A673 (cell line): ENCODE measurements around the gene C2orf92. TPM values are rescaled to one million over a fixed set of nuclear protein-coding genes. Genes with fewer than 3 reads are reported as not detected.
"Not testable (repeated sequence)": the region's sequence is repeated elsewhere in the genome, so short reads cannot be mapped to it uniquely, and the experiment has no call there.

Source experiments
- BruUV-seq: library from RNA; stranded (reverse); fragments of 400-500 nt; replicated peaks from 2 replicates; lab custom pipeline; 2021; lab: Mats Ljungman, UMichigan
- CTCF ChIA-PET: fragments of 300-600 bp; sonication (Branson Sonifier 250); formaldehyde crosslinking; loops from one replicate; lab custom pipeline; 2022; ENCODE audit warnings: antibody characterized with exemption; lab: Charles Lee
- POLR2A ChIA-PET: fragments of 300-600 bp; sonication (Branson Sonifier 250); formaldehyde crosslinking; loops from one replicate; lab custom pipeline; 2022; ENCODE audit warnings: antibody characterized with exemption; ENCODE audit not compliant: low non-redundant PET; lab: Charles Lee
- DNase-seq: peaks from one replicate; pipeline ENCODE4 v3.0.0-alpha.2; 2015; ENCODE audit warnings: low spot score
- H3K27ac ChIP-seq: fragments of 200-600 bp; sonication (generic); 2 replicates; pipeline ENCODE4 v1.5.1; 2016; ENCODE audit warnings: mixed run types, low read depth, mild to moderate bottlenecking, mixed read lengths, antibody characterized with exemption, low read length; ENCODE audit not compliant: poor library complexity, severe bottlenecking
- H3K27me3 ChIP-seq: fragments of 200-600 bp; sonication (generic); replicated peaks from 2 replicates; pipeline ENCODE4 v1.6.1; 2017; ENCODE audit warnings: mixed run types, low read depth, mild to moderate bottlenecking, mixed read lengths, antibody characterized with exemption, low read length; ENCODE audit not compliant: insufficient read depth, poor library complexity
- H3K36me3 ChIP-seq: fragments of 200-600 bp; sonication (generic); 2 replicates; pipeline ENCODE4 v1.6.1; 2016; ENCODE audit warnings: mixed run types, mild to moderate bottlenecking, mixed read lengths, antibody characterized with exemption, low read length; ENCODE audit not compliant: insufficient read depth, poor library complexity, severe bottlenecking
- H3K4me1 ChIP-seq: fragments of 200-600 bp; sonication (generic); 2 replicates; pipeline ENCODE4 v1.6.1; 2017; ENCODE audit warnings: mixed run types, mild to moderate bottlenecking, mixed read lengths, antibody characterized with exemption, low read length; ENCODE audit not compliant: insufficient read depth, poor library complexity, severe bottlenecking
- H3K4me3 ChIP-seq: fragments of 200-600 bp; sonication (generic); 2 replicates; pipeline ENCODE4 v1.5.1; 2016; ENCODE audit warnings: low read depth, mixed run types, mild to moderate bottlenecking, mixed read lengths, low read length; ENCODE audit not compliant: poor library complexity, severe bottlenecking
- H3K9me3 ChIP-seq: fragments of 200-600 bp; sonication (generic); 2 replicates; pipeline ENCODE4 v1.6.1; 2016; ENCODE audit warnings: mixed run types, low read depth, mild to moderate bottlenecking, mixed read lengths, antibody characterized with exemption, low read length; ENCODE audit not compliant: poor library complexity, severe bottlenecking
- CTCF ChIP-seq: fragments of 300-800, 200-600 bp; sonication (generic); conservative IDR thresholded peaks from 2 replicates; pipeline ENCODE4 v1.5.1; 2017; ENCODE audit warnings: low read depth, mild to moderate bottlenecking, antibody characterized with exemption, low read length, moderate library complexity, mixed read lengths
- EZH2 ChIP-seq: fragments of 200-600 bp; sonication (generic); IDR thresholded peaks from 2 replicates; pipeline ENCODE4 v1.6.1; 2017; ENCODE audit warnings: borderline replicate concordance, low read depth, mild to moderate bottlenecking, mixed read lengths, antibody characterized with exemption, low read length; ENCODE audit not compliant: poor library complexity, severe bottlenecking
- intact Hi-C: fragments of 100-400 bp; cut with micrococcal nuclease; formaldehyde crosslinking; loops from one replicate; pipeline ENCODE4 v1.10.0; 2022; ENCODE audit not compliant: unreplicated experiment
- total RNA-seq: library from RNA; stranded (reverse); gene quantifications from 2 replicates; pipeline ENCODE4 v1.2.3, GENCODE V29; 2021

C2orf92 gene
- total RNA-seq, 1 experiment from 2014 or later = 3.7 TPM

GRCh38 chr2:97708048-97708380 lies 38.5 kb downstream of the C2orf92 start:
- H3K27me3 ChIP-seq = no peaks in the 10 kb centered on the region
- no peaks in the 10 kb centered on the region for H3K36me3 ChIP-seq
- H3K9me3 ChIP-seq = no peaks in the 10 kb centered on the region
- TF ChIP-seq EZH2 = no peak
- no peak for TF ChIP-seq CTCF
- POLR2A ChIA-PET = no interaction called here
- H3K27ac ChIP-seq = no peak overlapping the region
- intact Hi-C loops = no loop called here
- no peak overlapping the region for H3K4me3 ChIP-seq
- DNase-seq = no peak
- no TSS peak for BruUV-seq
- no peaks in the 10 kb centered on the region for H3K4me1 ChIP-seq
- CTCF ChIA-PET = no interaction called here

GRCh38 chr2:97708608-97709007 lies 39.1 kb downstream of the C2orf92 start:
- intact Hi-C loops = no loop called here
- ChIA-PET POLR2A (no interaction called here), CTCF (no interaction called here)
- Histone ChIP-seq H3K4me1 (no peaks in the 10 kb centered on the region), H3K27ac (no peak overlapping the region), H3K9me3 (no peaks in the 10 kb centered on the region), H3K36me3 (no peaks in the 10 kb centered on the region), H3K4me3 (no peak overlapping the region), H3K27me3 (no peaks in the 10 kb centered on the region)
- BruUV-seq = no TSS peak
- no peak for DNase-seq
- no peak for TF ChIP-seq CTCF
- TF ChIP-seq EZH2 = no peak

GRCh38 chr2:97711394-97711711 lies 41.8 kb downstream of the C2orf92 start:
- no peaks in the 10 kb centered on the region for H3K9me3 ChIP-seq
- CTCF ChIA-PET = interaction anchor here (2.3 kb wide), 1 partner anchor 11 kb away, joined by 8 read pairs; no protein-coding TSS in a partner anchor
- H3K36me3 ChIP-seq = no peaks in the 10 kb centered on the region
- H3K27ac ChIP-seq = no peak overlapping the region
- no peaks in the 10 kb centered on the region for H3K4me1 ChIP-seq
- BruUV-seq = no TSS peak
- intact Hi-C loops = no loop called here
- no peak for DNase-seq
- H3K4me3 ChIP-seq = no peak overlapping the region
- no peak for TF ChIP-seq EZH2
- TF ChIP-seq CTCF = no peak
- POLR2A ChIA-PET = no interaction called here
- H3K27me3 ChIP-seq = no peaks in the 10 kb centered on the region

GRCh38 chr2:97712175-97712574 lies 42.7 kb downstream of the C2orf92 start:
- H3K36me3 ChIP-seq, H3K9me3 ChIP-seq, BruUV-seq, intact Hi-C loops, DNase-seq, POLR2A ChIA-PET, H3K4me1 ChIP-seq, H3K27ac ChIP-seq, H3K27me3 ChIP-seq, H3K4me3 ChIP-seq, CTCF ChIA-PET: not testable (repeated sequence)
